GM19328 (cell line): Measurements from ENCODE around the gene RFX3.

ENCODE experiments used
- ATAC-seq: cut with Tn5 transposase; IDR thresholded peaks from one replicate; pipeline ENCODE4 v1.9.1; 2021; ENCODE audit warnings: mild to moderate bottlenecking, moderate library complexity; ENCODE audit not compliant: unreplicated experiment

Gene RFX3

GRCh38 chr9:3525836-3526164 is at the start of gene RFX3:
Gene RFX3 (minus strand): TSS chr9:3526001. CDS start chr9:3395588, 130,413 bp downstream.
- ATAC-seq: peak; percentile 46

GRCh38 chr9:3571500-3571899 is 45.7 kb upstream of the RFX3 start:
- ATAC-seq: no peak

GRCh38 chr9:3569529-3569928 is 43.7 kb upstream of the RFX3 start:
- no peak for ATAC-seq

GRCh38 chr9:3567988-3568387 is 42.2 kb upstream of the RFX3 start:
- ATAC-seq: no peak

- no peak for ATAC-seq
Measured at GRCh38 chr9:3553076-3553765, 27.4 kb upstream of the RFX3 start.

- ATAC-seq: no peak
Measured at GRCh38 chr9:3549225-3549624, 23.4 kb upstream of the RFX3 start.

- ATAC-seq: no peak
Measured at GRCh38 chr9:3548648-3549047, 22.8 kb upstream of the RFX3 start.

- no peak for ATAC-seq
Measured at GRCh38 chr9:3541206-3541605, 15.4 kb upstream of the RFX3 start.

GRCh38 chr9:3534614-3535404 is 9.0 kb upstream of the RFX3 start:
- ATAC-seq: no peak

- no peak for ATAC-seq
Measured at GRCh38 chr9:3532158-3532557, 6.4 kb upstream of the RFX3 start.

GRCh38 chr9:3528451-3528850 is 2.6 kb upstream of the RFX3 start:
- ATAC-seq: no peak

- ATAC-seq: peak; percentile 0
Measured at GRCh38 chr9:3526997-3527940, 1.5 kb upstream of the RFX3 start.

GRCh38 chr9:3526165-3526996 is 580 bp upstream of the RFX3 start:
- ATAC-seq: peak; percentile 58

GRCh38 chr9:3525096-3525835 is 535 bp downstream of the RFX3 start:
- ATAC-seq: no peak

- no peak for ATAC-seq
Measured at GRCh38 chr9:3521966-3522365, 3.8 kb downstream of the RFX3 start.

GRCh38 chr9:3520564-3520963 is 5.2 kb downstream of the RFX3 start:
- ATAC-seq: no peak

- ATAC-seq: no peak
Measured at GRCh38 chr9:3517377-3518048, 8.3 kb downstream of the RFX3 start.

- no peak for ATAC-seq
Measured at GRCh38 chr9:3516667-3517330, 9.0 kb downstream of the RFX3 start.

- ATAC-seq: no peak
Measured at GRCh38 chr9:3515405-3515804, 10.4 kb downstream of the RFX3 start.
